ENCODE data around the gene SLC4A5. TPM values are rescaled to one million over a fixed set of nuclear protein-coding genes. Genes with fewer than 3 reads are reported as not detected.

The SLC4A5 gene
- total RNA-seq, 2 donors from 2014 or later = 2.2 to 9.5 TPM

GRCh38 chr2:74297950-74298349 is 45.3 kb downstream of the SLC4A5 start:
- Histone ChIP-seq H3K27me3 (replicated peaks; ENCODE audit: insufficient read depth) (no peaks in the 10 kb centered on the region), H3K9me3 (no peaks in the 10 kb centered on the region), H3K27ac (no peak overlapping the region), H3K36me3 (no peaks in the 10 kb centered on the region), H3K4me1 (ENCODE audit: control insufficient read depth in 1 of 2, low read depth in 2 of 2) (no peaks in the 10 kb centered on the region), H3K4me3 (no peak overlapping the region)
- DNase-seq (ENCODE audit: low spot score) = no peak
- no peak for ATAC-seq (ENCODE audit: insufficient number of reproducible peaks, low FRiP score, low read depth)
- TF ChIP-seq CTCF (IDR thresholded peaks at IDR 0.05) = no peak

- no peak for DNase-seq (ENCODE audit: low spot score)
- H3K27me3 ChIP-seq (replicated peaks; ENCODE audit: insufficient read depth) = no peaks in the 10 kb centered on the region
These were observed 45.8 kb downstream of the SLC4A5 start for GRCh38 chr2:74297391-74297790.

GRCh38 chr2:74293191-74293991 is 49.8 kb downstream of the SLC4A5 start:
- ATAC-seq (ENCODE audit: insufficient number of reproducible peaks, low FRiP score, low read depth) = no peak
- no peak overlapping the region for H3K27ac ChIP-seq

More at GRCh38 chr2:74297391-74297790, 45.8 kb downstream of the SLC4A5 start:
- Histone ChIP-seq H3K4me1 (ENCODE audit: control insufficient read depth in 1 of 2, low read depth in 2 of 2) (no peaks in the 10 kb centered on the region), H3K36me3 (no peaks in the 10 kb centered on the region), H3K9me3 (no peaks in the 10 kb centered on the region), H3K4me3 (no peak overlapping the region), H3K27ac (no peak overlapping the region)
- ATAC-seq (ENCODE audit: insufficient number of reproducible peaks, low FRiP score, low read depth) = no peak
- no peak for TF ChIP-seq CTCF (IDR thresholded peaks at IDR 0.05)

GRCh38 chr2:74292751-74293150 is 50.5 kb downstream of the SLC4A5 start:
- ATAC-seq (ENCODE audit: insufficient number of reproducible peaks, low FRiP score, low read depth) (no peak), DNase-seq (ENCODE audit: low spot score) (no peak)
- Histone ChIP-seq H3K4me3 (no peak overlapping the region), H3K27me3 (replicated peaks; ENCODE audit: insufficient read depth) (no peaks in the 10 kb centered on the region), H3K9me3 (no peaks in the 10 kb centered on the region), H3K36me3 (no peaks in the 10 kb centered on the region), H3K27ac (no peak overlapping the region), H3K4me1 (ENCODE audit: control insufficient read depth in 1 of 2, low read depth in 2 of 2) (no peaks in the 10 kb centered on the region)
- no peak for TF ChIP-seq CTCF (IDR thresholded peaks at IDR 0.05)

More at GRCh38 chr2:74293191-74293991, 49.8 kb downstream of the SLC4A5 start:
- H3K9me3 ChIP-seq = no peaks in the 10 kb centered on the region
- H3K27me3 ChIP-seq (replicated peaks; ENCODE audit: insufficient read depth) = no peaks in the 10 kb centered on the region
- no peak for TF ChIP-seq CTCF (IDR thresholded peaks at IDR 0.05)
- no peak for DNase-seq (ENCODE audit: low spot score)
- H3K4me3 ChIP-seq = no peak overlapping the region
- no peaks in the 10 kb centered on the region for H3K4me1 ChIP-seq (ENCODE audit: control insufficient read depth in 1 of 2, low read depth in 2 of 2)
- H3K36me3 ChIP-seq = no peaks in the 10 kb centered on the region

GRCh38 chr2:74291886-74292621 is 51.2 kb downstream of the SLC4A5 start:
- ATAC-seq (ENCODE audit: insufficient number of reproducible peaks, low FRiP score, low read depth) (no peak), DNase-seq (ENCODE audit: low spot score) (no peak)
- no peaks in the 10 kb centered on the region for H3K27me3 ChIP-seq (replicated peaks; ENCODE audit: insufficient read depth)
- no peak for TF ChIP-seq CTCF (IDR thresholded peaks at IDR 0.05)
- H3K27ac ChIP-seq = no peak overlapping the region
- no peaks in the 10 kb centered on the region for H3K9me3 ChIP-seq
- no peaks in the 10 kb centered on the region for H3K4me1 ChIP-seq (ENCODE audit: control insufficient read depth in 1 of 2, low read depth in 2 of 2)
- no peaks in the 10 kb centered on the region for H3K36me3 ChIP-seq
- no peak overlapping the region for H3K4me3 ChIP-seq
